Neural cell (in vitro differentiated cells): ENCODE measurements around the gene JKAMP. TPM values are rescaled to one million over a fixed set of nuclear protein-coding genes. Genes with fewer than 3 reads are reported as not detected.

Source experiments
- H2AFZ ChIP-seq: fragments of 200-600, 300-800 bp; sonication (generic), shearing (Covaris generic); 2 replicates; pipeline ENCODE4 v1.6.0; 2014; ENCODE audit warnings: low read depth, mild to moderate bottlenecking, antibody characterized with exemption, low read length, moderate library complexity
- H3F3A ChIP-seq: fragments of 200-600 bp; shearing (Covaris generic); 2 replicates; pipeline ENCODE4 v1.6.1; 2016; ENCODE audit warnings: mild to moderate bottlenecking, moderate library complexity, mixed read lengths, antibody characterized with exemption, low read length; ENCODE audit not compliant: insufficient read depth, poor library complexity, severe bottlenecking
- H3K27ac ChIP-seq: fragments of 200-600, 300-800 bp; sonication (generic), shearing (Covaris generic); 2 replicates; pipeline ENCODE4 v1.5.1; 2014; ENCODE audit warnings: mild to moderate bottlenecking, low read length, moderate library complexity
- H3K27me3 ChIP-seq: fragments of 300-800, 200-600 bp; sonication (generic), shearing (Covaris generic); 2 replicates; pipeline ENCODE4 v1.6.0; 2014; ENCODE audit warnings: mild to moderate bottlenecking, low read depth, low read length, moderate library complexity; ENCODE audit not compliant: insufficient read depth
- H3K36me3 ChIP-seq: fragments of 300-800, 200-600 bp; sonication (generic), shearing (Covaris generic); 2 replicates; pipeline ENCODE4 v1.5.1; 2014; ENCODE audit warnings: mild to moderate bottlenecking, antibody characterized with exemption, low read length, moderate library complexity; ENCODE audit not compliant: insufficient read depth
- H3K4me2 ChIP-seq: fragments of 300-800, 200-600 bp; sonication (generic), shearing (Covaris generic); 2 replicates; pipeline ENCODE4 v1.6.0; 2014; ENCODE audit warnings: mild to moderate bottlenecking, low read length
- H3K4me3 ChIP-seq: fragments of 300-800, 200-600 bp; sonication (generic), shearing (Covaris generic); 2 replicates; pipeline ENCODE4 v1.5.1; 2014; ENCODE audit warnings: mild to moderate bottlenecking, low read length, moderate library complexity
- H3K79me2 ChIP-seq: fragments of 200-600 bp; shearing (Covaris generic); replicated peaks from 2 replicates; pipeline ENCODE4 v1.6.0; 2014; ENCODE audit warnings: mild to moderate bottlenecking, low read length, moderate library complexity; ENCODE audit not compliant: insufficient read depth
- H3K9ac ChIP-seq: fragments of 300-800, 200-600 bp; sonication (generic), shearing (Covaris generic); 2 replicates; pipeline ENCODE4 v1.6.1; 2016; ENCODE audit warnings: mild to moderate bottlenecking, low read length, mixed read lengths
- H3K9me2 ChIP-seq: fragments of 200-600 bp; shearing (Covaris generic); 2 replicates; pipeline ENCODE4 v1.6.1; 2016; ENCODE audit warnings: mild to moderate bottlenecking, low read length, mixed read lengths; ENCODE audit not compliant: insufficient read depth
- H3K9me3 ChIP-seq: fragments of 200-600, 300-800 bp; sonication (generic), shearing (Covaris generic); 2 replicates; pipeline ENCODE4 v1.6.1; 2016; ENCODE audit warnings: mild to moderate bottlenecking, mixed run types, low read length, moderate library complexity, mixed read lengths
- H4K20me1 ChIP-seq: fragments of 200-600 bp; shearing (Covaris generic); 2 replicates; pipeline ENCODE4 v1.6.1; 2016; ENCODE audit warnings: mild to moderate bottlenecking, mixed run types; ENCODE audit not compliant: insufficient read depth
- CTCF ChIP-seq: fragments of 450-650 bp; IDR thresholded peaks from 2 replicates; pipeline ENCODE4 v1.5.1; 2014; ENCODE audit warnings: antibody characterized with exemption, mild to moderate bottlenecking, moderate library complexity; ENCODE audit not compliant: poor library complexity, severe bottlenecking
- EP300 ChIP-seq: fragments of 450-650 bp; conservative IDR thresholded peaks from 2 replicates; pipeline ENCODE4 v1.6.1; 2014; ENCODE audit warnings: antibody characterized with exemption, mild to moderate bottlenecking, moderate library complexity; ENCODE audit not compliant: poor library complexity, severe bottlenecking
- EZH2 ChIP-seq: fragments of 200-600, 300-800 bp; shearing (Covaris generic), sonication (generic); IDR thresholded peaks from 2 replicates; pipeline ENCODE4 v1.6.1; 2014; ENCODE audit warnings: antibody characterized with exemption, low read length, borderline replicate concordance, mild to moderate bottlenecking; ENCODE audit not compliant: insufficient read depth, poor library complexity, severe bottlenecking
- MXI1 ChIP-seq: fragments of 450-650 bp; conservative IDR thresholded peaks from 2 replicates; pipeline ENCODE4 v1.6.1; 2014; ENCODE audit warnings: antibody characterized with exemption, mild to moderate bottlenecking; ENCODE audit not compliant: poor library complexity, severe bottlenecking
- POLR2AphosphoS5 ChIP-seq: IDR thresholded peaks from 2 replicates; pipeline ENCODE4 v1.6.1; 2012
- RAD21 ChIP-seq: fragments of 450-650 bp; conservative IDR thresholded peaks from 2 replicates; pipeline ENCODE4 v1.6.1; 2014; ENCODE audit warnings: antibody characterized with exemption, mild to moderate bottlenecking, moderate library complexity
- REST ChIP-seq: IDR thresholded peaks from 2 replicates; pipeline ENCODE4 v1.6.1; 2012; ENCODE audit warnings: borderline replicate concordance
- SMC3 ChIP-seq: fragments of 450-650 bp; conservative IDR thresholded peaks from 2 replicates; pipeline ENCODE4 v1.6.1; 2014; ENCODE audit warnings: antibody characterized with exemption, mild to moderate bottlenecking, moderate library complexity; ENCODE audit not compliant: poor library complexity
- TAF1 ChIP-seq: IDR thresholded peaks from 2 replicates; pipeline ENCODE4 v1.6.1; 2012; ENCODE audit warnings: low read depth
- polyA plus RNA-seq: library from polyadenylated mRNA; depleted of rRNA; stranded (reverse); fragments of >200 nt; gene quantifications from 2 replicates; pipeline ENCODE4 v1.2.3, GENCODE V29; 2014

JKAMP gene
- polyA plus RNA-seq, 1 donor from 2014 or later: 204 TPM

- Histone ChIP-seq H3K27me3 (no peaks in the 10 kb centered on the region), H2AFZ (peak overlapping the region; percentile 53), H3K9ac (peak overlapping the region; percentile 82), H3K4me2 (peak overlapping the region; percentile 30), H3K9me3 (no peaks in the 10 kb centered on the region), H3K79me2 (no peaks in the 10 kb centered on the region), H3F3A (no peaks in the 10 kb centered on the region), H3K9me2 (no peaks in the 10 kb centered on the region), H4K20me1 (no peaks in the 10 kb centered on the region), H3K4me3 (peak overlapping the region; percentile 70), H3K36me3 (no peaks in the 10 kb centered on the region), H3K27ac (peak overlapping the region; percentile 75)
- TF ChIP-seq POLR2AphosphoS5 (peak; percentile 8), CTCF (no peak)
Observed at GRCh38 chr14:59463787-59464485, 20.4 kb upstream of the JKAMP start.

- Histone ChIP-seq H3F3A (no peaks in the 10 kb centered on the region), H3K79me2 (no peaks in the 10 kb centered on the region), H3K36me3 (no peaks in the 10 kb centered on the region), H3K4me2 (peak overlapping the region; percentile 30), H4K20me1 (no peaks in the 10 kb centered on the region), H3K27ac (peak overlapping the region; percentile 75), H3K9me2 (no peaks in the 10 kb centered on the region), H3K27me3 (no peaks in the 10 kb centered on the region), H3K9ac (peak overlapping the region; percentile 82), H2AFZ (peak overlapping the region; percentile 53), H3K9me3 (no peaks in the 10 kb centered on the region), H3K4me3 (peak overlapping the region; percentile 70)
- no peak for TF ChIP-seq CTCF
- TF ChIP-seq EP300: no peak
- no peak for TF ChIP-seq SMC3
- TF ChIP-seq POLR2AphosphoS5: peak; percentile 8
- peak; percentile 64 for TF ChIP-seq REST
- peak; percentile 52 for TF ChIP-seq MXI1
- TF ChIP-seq EZH2: no peak
- no peak for TF ChIP-seq TAF1
- no peak for TF ChIP-seq RAD21
Observed at GRCh38 chr14:59464486-59465315, 19.6 kb upstream of the JKAMP start.
